ENCODE measurements around the gene LINGO1. TPM values are rescaled to one million over a fixed set of nuclear protein-coding genes. Genes with fewer than 3 reads are reported as not detected.

Gene LINGO1
- total and polyA plus RNA-seq, 2 of the 8 experiments (the other 6 are each of a cell fraction or from before 2014, with no cell fraction given), result 57.1 to 114 TPM

- TF ChIP-seq USF2 (IDR thresholded peaks at IDR 0.05; ENCODE audit: low read length), result no peak
- TF ChIP-seq RAD21 (IDR thresholded peaks at IDR 0.05 in 1 of 2, conservative IDR thresholded peaks at IDR 0.05 in 1 of 2; ENCODE audit: low read depth in 2 of 2, low read length in 2 of 2), result no peak
- TF ChIP-seq TEAD4 (IDR thresholded peaks at IDR 0.05; ENCODE audit: low read depth, low read length), result no peak
- TF ChIP-seq ZNF274 (IDR thresholded peaks at IDR 0.05; ENCODE audit: borderline replicate concordance, extremely low read depth, low read length), result no peak
Measured at GRCh38 chr15:77592758-77593157, 40.0 kb downstream of the LINGO1 start (continued).

Measured in H1 (cell line).